HEK293 (cell line): ENCODE results near the gene HSD17B3.

Experiments used
- CTCF ChIA-PET: fragments of 350-600 bp; formaldehyde crosslinking; extraction: SDS; loops from one replicate; lab custom pipeline; 2021; ENCODE audit warnings: antibody characterized with exemption; lab: Yijun Ruan, JAX
- POLR2A ChIA-PET: fragments of 300-600 bp; formaldehyde crosslinking; extraction: SDS; loops from one replicate; lab custom pipeline; 2020; ENCODE audit warnings: antibody characterized with exemption, inconsistent platforms; lab: Yijun Ruan, JAX
- H3K27ac ChIP-seq: fragments of 200-500 bp; sonication (Bioruptor generic); 2 replicates; pipeline ENCODE4 v1.5.1; 2014; ENCODE audit warnings: low read depth, low read length, control low read depth, inconsistent platforms; ENCODE audit errors: extremely low read depth
- H3K36me3 ChIP-seq, 2 experiments: fragments of 200-500 bp in 1 of 2; sonication (Bioruptor generic) in 1 of 2; 1 replicate in 1 of 2; 2 replicates in 1 of 2; pipeline ENCODE4 v1.5.1; 2014 to 2017; ENCODE audit warnings: inconsistent platforms in 2 of 2, low read length in 2 of 2; ENCODE audit not compliant: control insufficient read depth in 2 of 2, insufficient read depth in 1 of 2
- H3K4me1 ChIP-seq: fragments of 200-500 bp; sonication (Bioruptor generic); 2 replicates; pipeline ENCODE4 v1.5.1; 2014; ENCODE audit warnings: mild to moderate bottlenecking, low read length, inconsistent platforms; ENCODE audit not compliant: control insufficient read depth, insufficient read depth
- H3K4me3 ChIP-seq: 2 replicates; pipeline ENCODE4 v1.5.1; 2011; ENCODE audit warnings: low read depth, mild to moderate bottlenecking, control low read depth, low read length, moderate library complexity
- H3K9me3 ChIP-seq: fragments of 200-500 bp; sonication (Bioruptor generic); 2 replicates; pipeline ENCODE4 v1.5.1; 2014; ENCODE audit warnings: low read depth, low read length, inconsistent platforms; ENCODE audit not compliant: control insufficient read depth, insufficient read depth
- GFI1B ChIP-seq: fragments of 450-650 bp; formaldehyde crosslinking; IDR thresholded peaks from 2 replicates; pipeline ENCODE4 v1.5.1; 2016; ENCODE audit warnings: missing biosample characterization, missing genetic modification characterization
- KLF1 ChIP-seq: fragments of 450-650 bp; formaldehyde crosslinking; IDR thresholded peaks from 2 replicates; pipeline ENCODE4 v1.5.1; 2016; ENCODE audit warnings: missing biosample characterization, missing genetic modification characterization
- ZBTB1 ChIP-seq: fragments of 450-650 bp; formaldehyde crosslinking; IDR thresholded peaks from 2 replicates; pipeline ENCODE4 v1.5.1; 2016; ENCODE audit warnings: missing biosample characterization, missing genetic modification characterization
- ZBTB26 ChIP-seq: fragments of 450-650 bp; formaldehyde crosslinking; optimal IDR thresholded peaks from 2 replicates; pipeline ENCODE3; 2016; ENCODE audit warnings: missing biosample characterization, mild to moderate bottlenecking, missing genetic modification characterization
- ZBTB8A ChIP-seq: fragments of 450-650 bp; formaldehyde crosslinking; IDR thresholded peaks from 2 replicates; pipeline ENCODE4 v1.5.1; 2016; ENCODE audit warnings: missing biosample characterization, missing genetic modification characterization
- ZFHX2 ChIP-seq: fragments of 450-650 bp; formaldehyde crosslinking; conservative IDR thresholded peaks from 2 replicates; pipeline ENCODE4 v1.5.1; 2016; ENCODE audit warnings: missing biosample characterization, missing genetic modification characterization
- ZFP41 ChIP-seq: fragments of 450-650 bp; formaldehyde crosslinking; IDR thresholded peaks from 2 replicates; pipeline ENCODE4 v1.5.1; 2016; ENCODE audit warnings: missing biosample characterization, missing genetic modification characterization, borderline replicate concordance
- ZNF223 ChIP-seq: fragments of 450-650 bp; formaldehyde crosslinking; IDR thresholded peaks from 2 replicates; pipeline ENCODE4 v1.5.1; 2016; ENCODE audit warnings: missing biosample characterization, missing genetic modification characterization
- ZNF248 ChIP-seq: fragments of 450-650 bp; formaldehyde crosslinking; IDR thresholded peaks from 2 replicates; pipeline ENCODE4 v1.5.1; 2017; ENCODE audit warnings: missing biosample characterization, missing genetic modification characterization
- ZNF274 ChIP-seq, 2 experiments: fragments of 200-500 bp in 1 of 2; fragments of 450-650 bp in 1 of 2; sonication (Bioruptor generic) in 1 of 2; formaldehyde crosslinking in 1 of 2; IDR thresholded peaks; 2 replicates each; pipeline versions ENCODE4 v1.5.1 to v1.6.1; 2014 to 2016; ENCODE audit warnings: borderline replicate concordance in 1 of 2, inconsistent platforms in 1 of 2, low read length in 1 of 2, missing biosample characterization in 1 of 2, missing genetic modification characterization in 1 of 2
- ZNF335 ChIP-seq: fragments of 450-650 bp; formaldehyde crosslinking; conservative IDR thresholded peaks from 2 replicates; pipeline ENCODE4 v1.5.1; 2016; ENCODE audit warnings: missing biosample characterization, missing genetic modification characterization
- ZNF366 ChIP-seq: fragments of 450-650 bp; formaldehyde crosslinking; conservative IDR thresholded peaks from 2 replicates; pipeline ENCODE4 v1.5.1; 2016; ENCODE audit warnings: missing biosample characterization, missing genetic modification characterization
- ZNF549 ChIP-seq: fragments of 450-650 bp; IDR thresholded peaks from 2 replicates; pipeline ENCODE4 v1.5.1; 2018; ENCODE audit warnings: missing biosample characterization, missing genetic modification characterization, mild to moderate bottlenecking, inconsistent platforms, moderate library complexity
- ZNF658 ChIP-seq: fragments of 450-650 bp; formaldehyde crosslinking; IDR thresholded peaks from 2 replicates; pipeline ENCODE4; 2016; ENCODE audit warnings: missing biosample characterization, missing genetic modification characterization
- ZSCAN5A ChIP-seq: fragments of 450-650 bp; formaldehyde crosslinking; IDR thresholded peaks from 2 replicates; pipeline ENCODE4 v1.5.1; 2016; ENCODE audit warnings: missing biosample characterization, missing genetic modification characterization
- TF ChIP-seq, protein P1 (sequence below): fragments of 450-650 bp; formaldehyde crosslinking; IDR thresholded peaks from 2 replicates; pipeline ENCODE4 v1.5.1; 2016; ENCODE audit warnings: missing biosample characterization, missing genetic modification characterization
- TF ChIP-seq, protein P2 (sequence below): fragments of 450-650 bp; formaldehyde crosslinking; IDR thresholded peaks from 2 replicates; pipeline ENCODE4 v1.5.1; 2016; ENCODE audit warnings: missing biosample characterization, missing genetic modification characterization

HSD17B3 gene

DNA sequence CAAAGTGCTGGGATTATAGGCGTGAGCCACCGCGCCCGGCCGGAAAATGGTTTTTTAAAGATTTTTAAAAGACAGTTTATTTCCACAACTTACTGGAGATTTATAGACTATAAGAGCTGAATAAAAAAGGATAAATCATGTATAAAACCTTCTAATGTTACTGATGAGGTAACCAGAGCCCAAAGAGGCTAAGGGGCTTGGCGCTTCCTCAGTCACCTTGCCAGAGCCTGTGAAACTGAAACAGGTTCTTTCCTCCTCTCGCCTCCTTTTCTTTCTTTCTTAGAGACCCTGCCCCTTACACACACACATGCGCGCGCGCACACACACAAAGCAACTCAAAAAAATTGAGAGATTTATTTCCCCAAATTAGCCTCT, 69.8 kb downstream of the HSD17B3 start:
- CTCF ChIA-PET, result interaction anchor here (0.5 to 3.8 kb wide), 32 partner anchors 11 to 601 kb away, joined by 3 to 34 read pairs (median 4); partner anchors contain the start of gene HSD17B3
- no peaks in the 10 kb centered on the region for H3K36me3 ChIP-seq
- TF ChIP-seq ZFHX2 (tag by site-specific recombination) (no peak), ZNF335 (tag by site-specific recombination) (peak; percentile 45; the same call in 1 of the 2 replicates), ZSCAN5A (no peak)
- TF ChIP-seq, all 188 proteins: peak for 1
- Histone ChIP-seq H3K4me1 (no peaks in the 10 kb centered on the region), H3K4me3 (no peak overlapping the region), H3K9me3 (no peaks in the 10 kb centered on the region), H3K27ac (no peak overlapping the region)
- POLR2A ChIA-PET, result no interaction called here

GRCh38 chr9:96230002-96230401, 72.0 kb downstream of the HSD17B3 start:
- no peak overlapping the region for H3K27ac ChIP-seq
- H3K9me3 ChIP-seq, result no peaks in the 10 kb centered on the region
- ChIA-PET POLR2A (no interaction called here), CTCF (interaction anchor here (0.6 to 2.8 kb wide), 5 partner anchors 39 to 553 kb away, joined by 3 to 15 read pairs (median 3); no protein-coding TSS in a partner anchor)
- TF ChIP-seq ZNF248 (tag by site-specific recombination) (no peak), ZNF549 (no peak), ZBTB1 (tag by site-specific recombination) (no peak), ZNF366 (no peak), ZBTB8A (no peak), GFI1B (tag by site-specific recombination) (no peak), ZNF223 (tag by site-specific recombination) (no peak), KLF1 (tag by site-specific recombination) (no peak)
- no peaks in the 10 kb centered on the region for H3K4me1 ChIP-seq
- H3K36me3 ChIP-seq, result no peaks in the 10 kb centered on the region
- no peak overlapping the region for H3K4me3 ChIP-seq

GRCh38 chr9:96222132-96222531, 79.8 kb downstream of the HSD17B3 start:
- Histone ChIP-seq H3K27ac (no peak overlapping the region), H3K4me1 (peaks cover under 1% of the 10 kb centered on the region; the same call in 1 of the 2 replicates), H3K36me3 (no peaks in the 10 kb centered on the region), H3K9me3 (no peaks in the 10 kb centered on the region), H3K4me3 (no peak overlapping the region)
- ChIA-PET CTCF (interaction anchor here (0.7 to 3.3 kb wide), 2 partner anchors 10 to 95 kb away, joined by 6 to 10 read pairs; no protein-coding TSS in a partner anchor), POLR2A (no interaction called here)
- TF ChIP-seq, protein P1, sequence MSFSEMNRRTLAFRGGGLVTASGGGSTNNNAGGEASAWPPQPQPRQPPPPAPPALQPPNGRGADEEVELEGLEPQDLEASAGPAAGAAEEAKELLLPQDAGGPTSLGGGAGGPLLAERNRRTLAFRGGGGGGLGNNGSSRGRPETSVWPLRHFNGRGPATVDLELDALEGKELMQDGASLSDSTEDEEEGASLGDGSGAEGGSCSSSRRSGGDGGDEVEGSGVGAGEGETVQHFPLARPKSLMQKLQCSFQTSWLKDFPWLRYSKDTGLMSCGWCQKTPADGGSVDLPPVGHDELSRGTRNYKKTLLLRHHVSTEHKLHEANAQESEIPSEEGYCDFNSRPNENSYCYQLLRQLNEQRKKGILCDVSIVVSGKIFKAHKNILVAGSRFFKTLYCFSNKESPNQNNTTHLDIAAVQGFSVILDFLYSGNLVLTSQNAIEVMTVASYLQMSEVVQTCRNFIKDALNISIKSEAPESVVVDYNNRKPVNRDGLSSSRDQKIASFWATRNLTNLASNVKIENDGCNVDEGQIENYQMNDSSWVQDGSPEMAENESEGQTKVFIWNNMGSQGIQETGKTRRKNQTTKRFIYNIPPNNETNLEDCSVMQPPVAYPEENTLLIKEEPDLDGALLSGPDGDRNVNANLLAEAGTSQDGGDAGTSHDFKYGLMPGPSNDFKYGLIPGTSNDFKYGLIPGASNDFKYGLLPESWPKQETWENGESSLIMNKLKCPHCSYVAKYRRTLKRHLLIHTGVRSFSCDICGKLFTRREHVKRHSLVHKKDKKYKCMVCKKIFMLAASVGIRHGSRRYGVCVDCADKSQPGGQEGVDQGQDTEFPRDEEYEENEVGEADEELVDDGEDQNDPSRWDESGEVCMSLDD (tag by site-specific recombination), result no peak
- TF ChIP-seq ZNF274 (IDR thresholded peaks at IDR 0.05; ENCODE audit: low read length) (no peak), ZNF274 (tag by site-specific recombination; IDR thresholded peaks at IDR 0.05; ENCODE audit: borderline replicate concordance) (no peak), ZBTB26 (tag by site-specific recombination) (no peak), ZFP41 (no peak), ZNF658 (tag by site-specific recombination) (no peak)
- TF ChIP-seq, protein P2, sequence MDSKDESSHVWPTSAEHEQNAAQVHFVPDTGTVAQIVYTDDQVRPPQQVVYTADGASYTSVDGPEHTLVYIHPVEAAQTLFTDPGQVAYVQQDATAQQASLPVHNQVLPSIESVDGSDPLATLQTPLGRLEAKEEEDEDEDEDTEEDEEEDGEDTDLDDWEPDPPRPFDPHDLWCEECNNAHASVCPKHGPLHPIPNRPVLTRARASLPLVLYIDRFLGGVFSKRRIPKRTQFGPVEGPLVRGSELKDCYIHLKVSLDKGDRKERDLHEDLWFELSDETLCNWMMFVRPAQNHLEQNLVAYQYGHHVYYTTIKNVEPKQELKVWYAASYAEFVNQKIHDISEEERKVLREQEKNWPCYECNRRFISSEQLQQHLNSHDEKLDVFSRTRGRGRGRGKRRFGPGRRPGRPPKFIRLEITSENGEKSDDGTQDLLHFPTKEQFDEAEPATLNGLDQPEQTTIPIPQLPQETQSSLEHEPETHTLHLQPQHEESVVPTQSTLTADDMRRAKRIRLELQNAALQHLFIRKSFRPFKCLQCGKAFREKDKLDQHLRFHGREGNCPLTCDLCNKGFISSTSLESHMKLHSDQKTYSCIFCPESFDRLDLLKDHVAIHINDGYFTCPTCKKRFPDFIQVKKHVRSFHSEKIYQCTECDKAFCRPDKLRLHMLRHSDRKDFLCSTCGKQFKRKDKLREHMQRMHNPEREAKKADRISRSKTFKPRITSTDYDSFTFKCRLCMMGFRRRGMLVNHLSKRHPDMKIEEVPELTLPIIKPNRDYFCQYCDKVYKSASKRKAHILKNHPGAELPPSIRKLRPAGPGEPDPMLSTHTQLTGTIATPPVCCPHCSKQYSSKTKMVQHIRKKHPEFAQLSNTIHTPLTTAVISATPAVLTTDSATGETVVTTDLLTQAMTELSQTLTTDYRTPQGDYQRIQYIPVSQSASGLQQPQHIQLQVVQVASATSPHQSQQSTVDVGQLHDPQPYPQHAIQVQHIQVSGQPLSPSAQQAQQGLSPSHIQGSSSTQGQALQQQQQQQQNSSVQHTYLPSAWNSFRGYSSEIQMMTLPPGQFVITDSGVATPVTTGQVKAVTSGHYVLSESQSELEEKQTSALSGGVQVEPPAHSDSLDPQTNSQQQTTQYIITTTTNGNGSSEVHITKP (tag by site-specific recombination), result peak; percentile 48; the same call in 1 of the 2 replicates
